K562 (cell line): ENCODE data around the gene GHR.

Experiments used
- CEBPB ChIP-seq: fragments of 450-650 bp; IDR thresholded peaks from 2 replicates; pipeline ENCODE4 v1.6.1; 2016; ENCODE audit warnings: missing genetic modification characterization, missing compliant biosample characterization
- CHD2 ChIP-seq: IDR thresholded peaks from 2 replicates; pipeline ENCODE4 v1.6.1; 2011; ENCODE audit warnings: low read depth, low read length
- E2F3 ChIP-seq: fragments of 250-450 bp; sonication (Bioruptor Pico); IDR thresholded peaks from 2 replicates; pipeline ENCODE4 v1.4.0; 2020; ENCODE audit warnings: mild to moderate bottlenecking
- EZH2 ChIP-seq: IDR thresholded peaks from 2 replicates; pipeline ENCODE4 v1.6.1; 2012; ENCODE audit warnings: low read depth, mild to moderate bottlenecking, inconsistent platforms, low read length, borderline replicate concordance
- HMG20A ChIP-seq: fragments of 450-650 bp; formaldehyde crosslinking; conservative IDR thresholded peaks from 2 replicates; pipeline ENCODE4 v1.4.0; 2020; ENCODE audit warnings: mild to moderate bottlenecking, mixed read lengths
- KLF16 ChIP-seq: IDR thresholded peaks from 2 replicates; pipeline ENCODE4 v1.6.1; 2016; ENCODE audit warnings: antibody characterized with exemption
- NCOA2 ChIP-seq, 2 experiments: fragments of 450-650 bp; IDR thresholded peaks; 2 replicates each; pipeline ENCODE4 v1.6.1; 2018; ENCODE audit warnings: mild to moderate bottlenecking in 2 of 2, moderate library complexity in 1 of 2; ENCODE audit not compliant: partially characterized antibody in 2 of 2
- POLR2A ChIP-seq: fragments of 450-650 bp; conservative IDR thresholded peaks from 2 replicates; pipeline ENCODE4 v1.6.1; 2016
- PPARD ChIP-seq: fragments of 250-450 bp; sonication (Bioruptor Pico); IDR thresholded peaks from 2 replicates; pipeline ENCODE4 v1.8.0; 2022; ENCODE audit warnings: inconsistent platforms, mild to moderate bottlenecking, moderate library complexity
- SP1 ChIP-seq: sonication (generic); formaldehyde crosslinking; IDR thresholded peaks from 2 replicates; pipeline ENCODE4 v1.8.1; 2022; ENCODE audit warnings: mild to moderate bottlenecking, missing genetic modification reagents
- TF ChIP-seq, protein P1 (sequence below): fragments of 450-650 bp; conservative IDR thresholded peaks from 2 replicates; pipeline ENCODE4 v1.6.1; 2016; ENCODE audit warnings: missing genetic modification characterization, low read depth, mild to moderate bottlenecking, missing compliant biosample characterization, moderate library complexity
- TF ChIP-seq, protein P2 (sequence below): sonication (generic); formaldehyde crosslinking; IDR thresholded peaks from 2 replicates; pipeline ENCODE4 v1.9.0; 2022; ENCODE audit warnings: mild to moderate bottlenecking, missing genetic modification reagents
- TF ChIP-seq, protein P3 (sequence below): fragments of 450-650 bp; IDR thresholded peaks from 2 replicates; pipeline ENCODE4 v1.6.1; 2016; ENCODE audit warnings: missing biosample characterization, missing genetic modification characterization
- TF ChIP-seq, protein P4 (sequence below), 3 experiments: IDR thresholded peaks in 2 of 3; conservative IDR thresholded peaks in 1 of 3; 2 replicates each; pipeline ENCODE4 v1.5.1; 2011 to 2012; ENCODE audit warnings: low read length in 3 of 3, mild to moderate bottlenecking in 3 of 3, control low read depth in 2 of 3, improper control_type of control experiment in 1 of 3, inconsistent platforms in 1 of 3, low read depth in 1 of 3, mixed read lengths in 1 of 3, moderate library complexity in 1 of 3; ENCODE audit not compliant: insufficient read depth in 2 of 3

DNA sequence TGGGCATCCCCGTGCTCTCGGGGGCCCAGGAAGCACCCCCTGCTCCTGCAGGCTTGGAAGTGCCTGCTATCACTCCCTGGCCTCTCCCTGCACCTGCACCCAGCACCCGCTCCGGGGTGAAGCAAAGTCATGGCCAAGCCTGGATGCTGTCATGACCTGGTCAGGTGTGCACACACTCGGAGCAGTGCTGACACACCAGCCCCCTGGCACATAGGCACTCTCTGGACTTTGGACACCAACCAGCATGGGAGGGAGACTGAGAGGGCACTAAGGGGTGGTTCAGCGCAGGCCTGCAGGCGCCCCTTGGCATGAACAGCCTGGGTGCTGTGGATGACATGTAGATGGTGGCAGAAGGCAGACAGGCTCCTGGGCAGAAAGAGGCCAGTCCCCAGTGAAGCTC is 158.6 kb downstream of the GHR start:
- TF ChIP-seq KLF16, result no peak
- no peak for TF ChIP-seq EZH2
- TF ChIP-seq, protein P1, sequence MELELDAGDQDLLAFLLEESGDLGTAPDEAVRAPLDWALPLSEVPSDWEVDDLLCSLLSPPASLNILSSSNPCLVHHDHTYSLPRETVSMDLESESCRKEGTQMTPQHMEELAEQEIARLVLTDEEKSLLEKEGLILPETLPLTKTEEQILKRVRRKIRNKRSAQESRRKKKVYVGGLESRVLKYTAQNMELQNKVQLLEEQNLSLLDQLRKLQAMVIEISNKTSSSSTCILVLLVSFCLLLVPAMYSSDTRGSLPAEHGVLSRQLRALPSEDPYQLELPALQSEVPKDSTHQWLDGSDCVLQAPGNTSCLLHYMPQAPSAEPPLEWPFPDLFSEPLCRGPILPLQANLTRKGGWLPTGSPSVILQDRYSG (tag), result no peak
- no peak for TF ChIP-seq E2F3 (CRISPR knock-in tag)
- TF ChIP-seq SP1 (CRISPR knock-in tag), result no peak
- TF ChIP-seq, protein P2, sequence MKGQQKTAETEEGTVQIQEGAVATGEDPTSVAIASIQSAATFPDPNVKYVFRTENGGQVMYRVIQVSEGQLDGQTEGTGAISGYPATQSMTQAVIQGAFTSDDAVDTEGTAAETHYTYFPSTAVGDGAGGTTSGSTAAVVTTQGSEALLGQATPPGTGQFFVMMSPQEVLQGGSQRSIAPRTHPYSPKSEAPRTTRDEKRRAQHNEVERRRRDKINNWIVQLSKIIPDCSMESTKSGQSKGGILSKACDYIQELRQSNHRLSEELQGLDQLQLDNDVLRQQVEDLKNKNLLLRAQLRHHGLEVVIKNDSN (CRISPR knock-in tag), result no peak
- TF ChIP-seq, protein P3, sequence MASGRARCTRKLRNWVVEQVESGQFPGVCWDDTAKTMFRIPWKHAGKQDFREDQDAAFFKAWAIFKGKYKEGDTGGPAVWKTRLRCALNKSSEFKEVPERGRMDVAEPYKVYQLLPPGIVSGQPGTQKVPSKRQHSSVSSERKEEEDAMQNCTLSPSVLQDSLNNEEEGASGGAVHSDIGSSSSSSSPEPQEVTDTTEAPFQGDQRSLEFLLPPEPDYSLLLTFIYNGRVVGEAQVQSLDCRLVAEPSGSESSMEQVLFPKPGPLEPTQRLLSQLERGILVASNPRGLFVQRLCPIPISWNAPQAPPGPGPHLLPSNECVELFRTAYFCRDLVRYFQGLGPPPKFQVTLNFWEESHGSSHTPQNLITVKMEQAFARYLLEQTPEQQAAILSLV (tag), result no peak
- TF ChIP-seq NCOA2 (IDR thresholded peaks at IDR 0.05; ENCODE audit: partially characterized antibody in 2 of 2), result no peak
- no peak for TF ChIP-seq CHD2
- TF ChIP-seq CEBPB (tag), result no peak
- TF ChIP-seq, protein P4, sequence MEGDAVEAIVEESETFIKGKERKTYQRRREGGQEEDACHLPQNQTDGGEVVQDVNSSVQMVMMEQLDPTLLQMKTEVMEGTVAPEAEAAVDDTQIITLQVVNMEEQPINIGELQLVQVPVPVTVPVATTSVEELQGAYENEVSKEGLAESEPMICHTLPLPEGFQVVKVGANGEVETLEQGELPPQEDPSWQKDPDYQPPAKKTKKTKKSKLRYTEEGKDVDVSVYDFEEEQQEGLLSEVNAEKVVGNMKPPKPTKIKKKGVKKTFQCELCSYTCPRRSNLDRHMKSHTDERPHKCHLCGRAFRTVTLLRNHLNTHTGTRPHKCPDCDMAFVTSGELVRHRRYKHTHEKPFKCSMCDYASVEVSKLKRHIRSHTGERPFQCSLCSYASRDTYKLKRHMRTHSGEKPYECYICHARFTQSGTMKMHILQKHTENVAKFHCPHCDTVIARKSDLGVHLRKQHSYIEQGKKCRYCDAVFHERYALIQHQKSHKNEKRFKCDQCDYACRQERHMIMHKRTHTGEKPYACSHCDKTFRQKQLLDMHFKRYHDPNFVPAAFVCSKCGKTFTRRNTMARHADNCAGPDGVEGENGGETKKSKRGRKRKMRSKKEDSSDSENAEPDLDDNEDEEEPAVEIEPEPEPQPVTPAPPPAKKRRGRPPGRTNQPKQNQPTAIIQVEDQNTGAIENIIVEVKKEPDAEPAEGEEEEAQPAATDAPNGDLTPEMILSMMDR (IDR thresholded peaks at IDR 0.05 in 2 of 3, conservative IDR thresholded peaks at IDR 0.05 in 1 of 3; ENCODE audit: insufficient read depth in 2 of 3, low read depth in 1 of 3, low read length in 3 of 3), result no peak
- TF ChIP-seq HMG20A (CRISPR knock-in tag), result no peak
- no peak for TF ChIP-seq POLR2A
- TF ChIP-seq PPARD (CRISPR knock-in tag), result no peak
